Lung (tissue), 12 donors: ENCODE measurements around the gene SLC6A12. TPM values are rescaled to one million over a fixed set of nuclear protein-coding genes. Genes with fewer than 3 reads are reported as not detected.

ENCODE experiments used
- ATAC-seq: fragments of 200-7000 bp; cut with Tn5 transposase; one replicate; pipeline ENCODE4 v1.9.1; 2020; ENCODE audit warnings: moderate number of reproducible peaks; ENCODE audit not compliant: insufficient read depth, low FRiP score
- DNase-seq, 3 donors: peaks; one replicate each; pipeline ENCODE4 v3.0.0-alpha.2; 2013 to 2017
- H3K27ac ChIP-seq, 2 donors: one replicate each; pipeline ENCODE4 v1.5.1; 2013; ENCODE audit warnings: mild to moderate bottlenecking in 2 of 2, moderate library complexity in 2 of 2, control low read depth in 1 of 2, inconsistent platforms in 1 of 2, low read depth in 1 of 2, low read length in 1 of 2
- H3K27me3 ChIP-seq, 3 donors: one replicate each; pipeline ENCODE4 v1.5.1; 2013; ENCODE audit warnings: low read length in 2 of 3; ENCODE audit not compliant: control insufficient read depth in 3 of 3, insufficient read depth in 3 of 3
- H3K36me3 ChIP-seq, 4 donors: one replicate each; pipeline ENCODE4 v1.5.1; 2013; ENCODE audit warnings: low read length in 4 of 4, mild to moderate bottlenecking in 1 of 4, moderate library complexity in 1 of 4; ENCODE audit not compliant: control insufficient read depth in 4 of 4, insufficient read depth in 4 of 4
- H3K4me1 ChIP-seq, 5 donors: one replicate each; pipeline ENCODE4 v1.5.1; 2013; ENCODE audit warnings: low read length in 5 of 5, mild to moderate bottlenecking in 2 of 5, moderate library complexity in 1 of 5; ENCODE audit not compliant: control insufficient read depth in 5 of 5, insufficient read depth in 5 of 5
- H3K4me3 ChIP-seq: one replicate; pipeline ENCODE4 v1.5.1; 2013; ENCODE audit warnings: mild to moderate bottlenecking, control low read depth, moderate library complexity
- H3K9ac ChIP-seq, 2 donors: one replicate each; pipeline ENCODE4 v1.5.1; 2013; ENCODE audit warnings: low read length in 2 of 2, control low read depth in 1 of 2; ENCODE audit not compliant: insufficient read depth in 1 of 2
- H3K9me3 ChIP-seq, 4 donors: one replicate each; pipeline ENCODE4 v1.5.1; 2013; ENCODE audit warnings: low read length in 3 of 4, mild to moderate bottlenecking in 1 of 4, moderate library complexity in 1 of 4; ENCODE audit not compliant: control insufficient read depth in 4 of 4, insufficient read depth in 3 of 4
- WGBS, 2 donors: extraction: QIAGEN DNeasy Blood & Tissue Kit; methylation state at CpG; one replicate each; pipeline ENCODE4 v1.1.7; 2013; 5-methylcytosine and 5-hydroxymethylcytosine counted together
- polyA plus RNA-seq, 2 donors: library from polyadenylated mRNA; stranded (reverse); fragments of 200-250 nt; gene quantifications; one replicate each; pipeline ENCODE4 v1.2.1, GENCODE V29; 2013
- total RNA-seq, 2 donors: library from RNA; depleted of rRNA in 1 of 2; stranded (reverse); fragments of >200 nt in 1 of 2; gene quantifications; one replicate each; pipeline ENCODE4 v1.2.1, GENCODE V29; 2014 to 2021
- TF ChIP-seq, protein P1 (sequence below): IDR thresholded peaks from 2 replicates; pipeline ENCODE4 v1.5.1; 2012; ENCODE audit warnings: mild to moderate bottlenecking; ENCODE audit errors: control extremely low read depth, extremely low read depth
- donor health status: control.
- donor health status: control.
- donor health status: Bipolar disorder and iron deficiency.
- donor health status: healthy.
- donor health status: DM: yes; HTN: yes; CAD: no.

Gene SLC6A12
- total and polyA plus RNA-seq, 4 donors = 1.7 to 4.5 (median 3.1) TPM

DNA sequence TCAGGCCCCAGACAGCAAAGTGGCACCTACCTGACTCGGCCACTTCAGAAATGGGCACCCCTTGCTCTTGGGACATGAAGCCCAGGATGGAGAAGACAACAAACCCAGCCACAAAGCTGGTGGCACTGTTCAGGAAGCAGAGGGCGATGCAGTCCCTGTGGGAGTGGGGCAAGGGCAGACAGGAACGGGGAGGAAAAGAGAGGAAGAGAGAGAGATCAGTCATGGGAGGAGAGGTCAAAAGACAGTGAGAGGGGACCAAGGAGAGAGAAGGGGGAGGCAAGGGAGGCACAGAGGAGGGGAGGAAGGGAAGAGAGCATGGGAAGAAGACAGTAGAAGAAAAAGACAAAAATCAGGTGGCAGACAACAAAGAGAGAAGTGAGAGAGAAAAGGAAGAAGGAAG lies 16.6 kb downstream of the SLC6A12 start:
- Histone ChIP-seq H3K27ac (no peak overlapping the region), H3K27me3 (peaks cover 0 to 3% (median 2%) of the 10 kb centered on the region in 3 donors), H3K36me3 (no peaks in the 10 kb centered on the region), H3K4me3 (no peak overlapping the region), H3K9me3 (no peaks in the 10 kb centered on the region), H3K4me1 (peaks cover 0 to 19% (median 2%) of the 10 kb centered on the region in 5 donors), H3K9ac (no peak overlapping the region)
- TF ChIP-seq, protein P1, sequence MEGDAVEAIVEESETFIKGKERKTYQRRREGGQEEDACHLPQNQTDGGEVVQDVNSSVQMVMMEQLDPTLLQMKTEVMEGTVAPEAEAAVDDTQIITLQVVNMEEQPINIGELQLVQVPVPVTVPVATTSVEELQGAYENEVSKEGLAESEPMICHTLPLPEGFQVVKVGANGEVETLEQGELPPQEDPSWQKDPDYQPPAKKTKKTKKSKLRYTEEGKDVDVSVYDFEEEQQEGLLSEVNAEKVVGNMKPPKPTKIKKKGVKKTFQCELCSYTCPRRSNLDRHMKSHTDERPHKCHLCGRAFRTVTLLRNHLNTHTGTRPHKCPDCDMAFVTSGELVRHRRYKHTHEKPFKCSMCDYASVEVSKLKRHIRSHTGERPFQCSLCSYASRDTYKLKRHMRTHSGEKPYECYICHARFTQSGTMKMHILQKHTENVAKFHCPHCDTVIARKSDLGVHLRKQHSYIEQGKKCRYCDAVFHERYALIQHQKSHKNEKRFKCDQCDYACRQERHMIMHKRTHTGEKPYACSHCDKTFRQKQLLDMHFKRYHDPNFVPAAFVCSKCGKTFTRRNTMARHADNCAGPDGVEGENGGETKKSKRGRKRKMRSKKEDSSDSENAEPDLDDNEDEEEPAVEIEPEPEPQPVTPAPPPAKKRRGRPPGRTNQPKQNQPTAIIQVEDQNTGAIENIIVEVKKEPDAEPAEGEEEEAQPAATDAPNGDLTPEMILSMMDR = no peak
- 75 to 86% methylated on average over 3 of the region's 3 CpGs for WGBS, 2 donors
- no peak for ATAC-seq
- no peak for DNase-seq

DNA sequence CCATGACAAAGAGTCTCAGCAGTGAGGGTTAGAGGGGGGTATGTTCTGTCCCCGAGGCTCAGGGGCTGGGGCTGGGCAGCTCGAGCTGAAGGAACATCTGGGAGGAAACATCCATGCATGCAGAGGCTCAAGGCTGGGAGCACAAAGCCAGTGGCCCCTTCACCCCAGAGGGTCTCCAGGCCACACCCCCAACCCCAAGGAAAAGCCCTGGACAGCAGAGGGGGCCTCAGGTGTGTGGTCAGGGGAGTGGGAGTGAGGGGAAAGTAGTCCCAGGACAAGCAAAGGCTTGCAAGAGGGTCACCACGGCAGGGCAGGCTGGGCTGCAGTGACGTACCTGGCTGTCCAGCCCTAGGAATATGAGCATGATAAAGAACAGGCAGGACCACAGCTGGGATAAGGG lies 17.5 kb downstream of the SLC6A12 start:
- WGBS, 2 donors = 73 to 76% methylated on average over 4 of the region's 4 CpGs
- Histone ChIP-seq H3K27me3 (peaks cover 0 to 3% (median under 1%) of the 10 kb centered on the region in 3 donors), H3K36me3 (no peaks in the 10 kb centered on the region), H3K4me1 (peaks cover 0 to 19% (median 2%) of the 10 kb centered on the region in 5 donors), H3K9ac (no peak overlapping the region), H3K9me3 (no peaks in the 10 kb centered on the region), H3K4me3 (no peak overlapping the region), H3K27ac (no peak overlapping the region)
- TF ChIP-seq, protein P1 = no peak
- DNase-seq (no peak), ATAC-seq (no peak)

DNA sequence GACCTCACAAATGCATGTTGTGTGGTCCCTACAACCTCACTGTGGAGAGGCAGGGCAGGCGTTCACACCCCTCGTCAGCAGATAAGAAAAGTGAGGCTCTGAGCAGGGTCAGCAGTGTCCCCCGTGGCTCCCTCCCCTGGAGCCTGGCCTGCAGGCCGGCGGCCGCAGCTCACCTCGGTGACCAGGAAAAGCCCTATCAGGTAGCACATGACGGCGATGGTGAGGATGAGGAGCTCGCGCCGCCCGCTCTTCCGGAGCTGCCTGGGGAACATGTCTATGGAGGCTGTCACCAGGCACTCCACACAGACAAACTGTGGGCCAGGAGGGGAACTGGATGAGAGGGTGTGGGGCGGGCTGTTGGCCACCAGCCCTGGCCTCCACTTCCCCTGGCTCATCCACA lies 18.0 kb downstream of the SLC6A12 start:
- TF ChIP-seq, protein P1 = no peak
- Histone ChIP-seq H3K36me3 (no peaks in the 10 kb centered on the region), H3K4me3 (no peak overlapping the region), H3K9ac (no peak overlapping the region), H3K4me1 (peaks cover 0 to 19% (median 2%) of the 10 kb centered on the region in 5 donors), H3K27ac (no peak overlapping the region), H3K9me3 (no peaks in the 10 kb centered on the region), H3K27me3 (peaks cover 0 to 3% (median 0%) of the 10 kb centered on the region in 3 donors)
- no peak for ATAC-seq
- 84 to 88% methylated on average over 15 of the region's 15 CpGs for WGBS, 2 donors
- no peak for DNase-seq

DNA sequence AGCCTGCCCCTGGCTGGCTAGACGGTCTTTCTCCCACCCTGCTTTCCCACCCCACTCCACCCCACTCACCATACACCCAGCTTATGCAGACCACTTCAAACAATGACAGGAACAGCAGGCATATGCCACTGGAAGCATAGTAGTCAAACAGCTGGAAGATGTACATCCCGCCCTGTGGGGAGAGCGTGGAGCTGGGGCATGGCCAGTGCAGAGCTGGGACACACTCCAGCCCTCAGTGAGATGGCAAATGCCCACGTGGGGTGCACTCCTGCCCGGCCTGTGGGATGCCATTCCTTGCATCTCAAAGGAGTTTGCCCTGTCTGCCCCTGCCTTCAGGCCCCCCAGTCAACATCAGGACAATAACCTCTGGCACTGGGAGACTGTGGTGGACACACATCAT lies 18.8 kb downstream of the SLC6A12 start:
- Histone ChIP-seq H3K4me3 (no peak overlapping the region), H3K36me3 (no peaks in the 10 kb centered on the region), H3K27ac (no peak overlapping the region), H3K9me3 (no peaks in the 10 kb centered on the region), H3K4me1 (peaks cover 0 to 19% (median 2%) of the 10 kb centered on the region in 5 donors), H3K27me3 (peaks cover 0 to 3% (median 0%) of the 10 kb centered on the region in 3 donors), H3K9ac (no peak overlapping the region)
- ATAC-seq (no peak), DNase-seq (peak; percentile 62 to 76 (median 69))
- 69 to 74% methylated on average over 5 of the region's 5 CpGs for WGBS, 2 donors
- TF ChIP-seq, protein P1 = no peak
